ENCODE data around the gene PIGZ.

DNA sequence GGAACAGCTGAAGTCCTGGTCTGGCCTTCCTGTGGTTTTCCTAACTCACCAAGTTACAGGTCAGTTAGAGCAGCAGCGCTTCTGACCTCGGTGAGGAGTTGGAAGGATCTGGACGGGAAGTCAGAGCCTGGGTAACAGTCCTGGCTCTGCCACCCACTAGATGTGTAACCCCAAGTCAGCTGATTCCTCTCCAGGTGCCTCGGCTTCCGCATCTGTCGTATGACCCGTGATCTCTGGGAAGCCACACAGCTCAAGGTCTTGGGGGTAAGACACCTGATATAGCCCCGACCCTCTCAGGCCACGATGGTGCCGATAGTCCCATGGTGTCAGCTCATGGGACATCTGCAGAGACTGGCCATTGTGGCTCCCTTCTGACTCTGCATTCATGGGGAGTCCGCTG is 8.3 kb upstream of the PIGZ start:
- TF ChIP-seq, protein P1, sequence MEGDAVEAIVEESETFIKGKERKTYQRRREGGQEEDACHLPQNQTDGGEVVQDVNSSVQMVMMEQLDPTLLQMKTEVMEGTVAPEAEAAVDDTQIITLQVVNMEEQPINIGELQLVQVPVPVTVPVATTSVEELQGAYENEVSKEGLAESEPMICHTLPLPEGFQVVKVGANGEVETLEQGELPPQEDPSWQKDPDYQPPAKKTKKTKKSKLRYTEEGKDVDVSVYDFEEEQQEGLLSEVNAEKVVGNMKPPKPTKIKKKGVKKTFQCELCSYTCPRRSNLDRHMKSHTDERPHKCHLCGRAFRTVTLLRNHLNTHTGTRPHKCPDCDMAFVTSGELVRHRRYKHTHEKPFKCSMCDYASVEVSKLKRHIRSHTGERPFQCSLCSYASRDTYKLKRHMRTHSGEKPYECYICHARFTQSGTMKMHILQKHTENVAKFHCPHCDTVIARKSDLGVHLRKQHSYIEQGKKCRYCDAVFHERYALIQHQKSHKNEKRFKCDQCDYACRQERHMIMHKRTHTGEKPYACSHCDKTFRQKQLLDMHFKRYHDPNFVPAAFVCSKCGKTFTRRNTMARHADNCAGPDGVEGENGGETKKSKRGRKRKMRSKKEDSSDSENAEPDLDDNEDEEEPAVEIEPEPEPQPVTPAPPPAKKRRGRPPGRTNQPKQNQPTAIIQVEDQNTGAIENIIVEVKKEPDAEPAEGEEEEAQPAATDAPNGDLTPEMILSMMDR (IDR thresholded peaks at IDR 0.05): no peak
- no peak for TF ChIP-seq POLR2A (IDR thresholded peaks at IDR 0.05)
